ENCODE results near the gene PPP2R2C.

DNA sequence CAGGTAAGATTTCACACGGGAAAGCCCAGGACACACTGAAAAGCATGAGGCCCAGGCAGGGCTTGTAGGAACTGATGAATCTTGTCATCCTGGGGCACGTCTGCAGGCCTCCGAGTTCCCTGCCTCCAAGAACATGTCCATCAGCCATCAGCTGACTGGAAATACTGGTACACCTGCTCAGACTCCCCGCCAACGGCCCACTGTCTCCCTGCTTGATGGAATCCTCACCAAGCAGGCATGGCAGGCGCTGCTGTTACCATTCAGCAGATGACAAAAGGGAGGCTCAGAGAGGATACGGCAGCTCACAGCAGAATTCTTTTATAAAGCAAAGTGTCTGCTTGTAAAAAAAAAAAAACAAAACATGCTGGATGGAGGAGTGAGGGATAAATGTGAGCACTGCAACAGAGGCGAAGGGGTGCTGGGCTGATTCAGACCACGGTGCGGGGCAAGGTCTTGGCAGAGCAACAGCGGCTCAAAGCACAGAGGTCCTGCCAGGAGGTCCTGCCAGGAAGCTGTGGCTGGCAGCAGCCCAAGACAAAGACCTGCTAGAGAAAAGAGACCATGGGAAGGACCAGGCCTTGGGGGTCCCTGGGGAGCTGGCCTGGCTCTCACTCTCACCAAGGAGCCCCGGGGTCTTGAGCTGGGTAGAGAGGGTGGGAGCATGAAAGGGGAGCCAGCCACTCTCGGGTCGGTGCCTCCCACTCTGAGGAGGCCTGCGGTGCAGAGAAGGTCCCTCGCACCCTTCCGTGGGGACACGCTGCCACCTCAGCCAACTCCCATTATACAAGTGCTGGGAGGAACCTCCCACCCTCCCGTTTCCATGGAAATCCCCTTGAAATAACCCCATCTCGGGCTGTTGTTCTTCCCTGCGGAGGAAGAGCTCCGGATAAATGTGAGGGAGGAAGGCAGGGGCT, 25.6 kb downstream of the PPP2R2C start:
- no peak for TF ChIP-seq EZH2 (IDR thresholded peaks at IDR 0.05; ENCODE audit: low read length, unreplicated experiment)
- TF ChIP-seq, protein P1, sequence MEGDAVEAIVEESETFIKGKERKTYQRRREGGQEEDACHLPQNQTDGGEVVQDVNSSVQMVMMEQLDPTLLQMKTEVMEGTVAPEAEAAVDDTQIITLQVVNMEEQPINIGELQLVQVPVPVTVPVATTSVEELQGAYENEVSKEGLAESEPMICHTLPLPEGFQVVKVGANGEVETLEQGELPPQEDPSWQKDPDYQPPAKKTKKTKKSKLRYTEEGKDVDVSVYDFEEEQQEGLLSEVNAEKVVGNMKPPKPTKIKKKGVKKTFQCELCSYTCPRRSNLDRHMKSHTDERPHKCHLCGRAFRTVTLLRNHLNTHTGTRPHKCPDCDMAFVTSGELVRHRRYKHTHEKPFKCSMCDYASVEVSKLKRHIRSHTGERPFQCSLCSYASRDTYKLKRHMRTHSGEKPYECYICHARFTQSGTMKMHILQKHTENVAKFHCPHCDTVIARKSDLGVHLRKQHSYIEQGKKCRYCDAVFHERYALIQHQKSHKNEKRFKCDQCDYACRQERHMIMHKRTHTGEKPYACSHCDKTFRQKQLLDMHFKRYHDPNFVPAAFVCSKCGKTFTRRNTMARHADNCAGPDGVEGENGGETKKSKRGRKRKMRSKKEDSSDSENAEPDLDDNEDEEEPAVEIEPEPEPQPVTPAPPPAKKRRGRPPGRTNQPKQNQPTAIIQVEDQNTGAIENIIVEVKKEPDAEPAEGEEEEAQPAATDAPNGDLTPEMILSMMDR (conservative IDR thresholded peaks at IDR 0.05; ENCODE audit: low read depth, low read length), result no peak
- TF ChIP-seq EZH2phosphoT487 (IDR thresholded peaks at IDR 0.05; ENCODE audit: borderline replicate concordance, low read length), result no peak

All from PC-3 (cell line).